ENCODE data around the gene TBCCD1. TPM values are rescaled to one million over a fixed set of nuclear protein-coding genes. Genes with fewer than 3 reads are reported as not detected.

Gene TBCCD1, protein sequence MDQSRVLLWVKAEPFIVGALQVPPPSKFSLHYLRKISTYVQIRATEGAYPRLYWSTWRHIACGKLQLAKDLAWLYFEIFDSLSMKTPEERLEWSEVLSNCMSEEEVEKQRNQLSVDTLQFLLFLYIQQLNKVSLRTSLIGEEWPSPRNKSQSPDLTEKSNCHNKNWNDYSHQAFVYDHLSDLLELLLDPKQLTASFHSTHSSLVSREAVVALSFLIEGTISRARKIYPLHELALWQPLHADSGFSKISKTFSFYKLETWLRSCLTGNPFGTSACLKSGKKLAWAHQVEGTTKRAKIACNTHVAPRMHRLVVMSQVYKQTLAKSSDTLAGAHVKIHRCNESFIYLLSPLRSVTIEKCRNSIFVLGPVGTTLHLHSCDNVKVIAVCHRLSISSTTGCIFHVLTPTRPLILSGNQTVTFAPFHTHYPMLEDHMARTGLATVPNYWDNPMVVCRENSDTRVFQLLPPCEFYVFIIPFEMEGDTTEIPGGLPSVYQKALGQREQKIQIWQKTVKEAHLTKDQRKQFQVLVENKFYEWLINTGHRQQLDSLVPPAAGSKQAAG
- total RNA-seq: 10 to 100 TPM; 10.1 to 14.3 (median 12.3) TPM

DNA sequence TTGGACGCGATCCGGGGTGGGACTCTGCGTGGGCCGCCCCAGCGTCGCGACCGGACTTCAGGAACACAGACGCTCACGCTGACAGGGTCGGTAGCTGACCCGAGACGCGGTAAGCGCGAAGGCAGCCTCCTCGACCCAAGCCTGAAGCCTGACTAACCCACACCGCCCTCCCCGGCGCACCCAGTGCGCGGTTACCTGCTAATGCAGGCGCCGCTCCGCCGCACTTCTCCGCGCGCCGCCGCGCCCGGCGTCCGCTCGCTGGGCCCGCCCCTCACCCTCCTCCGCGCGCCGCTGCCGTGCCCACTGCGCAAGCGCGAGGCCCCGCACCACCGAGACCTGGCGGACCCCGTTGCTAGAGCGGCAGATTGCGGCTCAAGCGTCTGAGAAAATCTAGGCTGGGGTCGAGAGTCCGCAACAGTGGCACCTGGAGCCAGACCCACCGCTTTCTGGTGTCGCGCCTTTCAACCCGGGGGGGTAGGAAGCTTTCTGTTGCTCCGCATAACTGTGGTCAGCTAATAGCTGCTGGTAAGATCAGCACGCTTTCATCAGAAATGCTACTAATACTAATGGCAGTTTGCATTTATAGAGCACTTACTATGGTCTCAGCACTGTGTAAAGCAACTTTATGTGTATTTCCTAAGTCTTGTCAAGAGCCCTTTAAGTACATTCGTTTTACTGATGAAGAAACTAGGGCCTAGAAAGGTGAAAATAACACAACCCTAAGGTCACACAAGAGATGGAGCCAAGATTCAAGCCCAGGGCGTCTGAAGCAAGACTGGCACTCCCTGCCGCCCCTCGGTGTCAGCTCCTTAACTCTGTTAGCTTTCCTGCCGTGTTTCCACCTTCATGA is at the start of gene TBCCD1:
Gene TBCCD1, minus strand, starts transcription at position 268 of the 850 bp plus-strand sequence. CDS start 3,010 bp downstream, outside the sequence.
- TF ChIP-seq, protein P1, sequence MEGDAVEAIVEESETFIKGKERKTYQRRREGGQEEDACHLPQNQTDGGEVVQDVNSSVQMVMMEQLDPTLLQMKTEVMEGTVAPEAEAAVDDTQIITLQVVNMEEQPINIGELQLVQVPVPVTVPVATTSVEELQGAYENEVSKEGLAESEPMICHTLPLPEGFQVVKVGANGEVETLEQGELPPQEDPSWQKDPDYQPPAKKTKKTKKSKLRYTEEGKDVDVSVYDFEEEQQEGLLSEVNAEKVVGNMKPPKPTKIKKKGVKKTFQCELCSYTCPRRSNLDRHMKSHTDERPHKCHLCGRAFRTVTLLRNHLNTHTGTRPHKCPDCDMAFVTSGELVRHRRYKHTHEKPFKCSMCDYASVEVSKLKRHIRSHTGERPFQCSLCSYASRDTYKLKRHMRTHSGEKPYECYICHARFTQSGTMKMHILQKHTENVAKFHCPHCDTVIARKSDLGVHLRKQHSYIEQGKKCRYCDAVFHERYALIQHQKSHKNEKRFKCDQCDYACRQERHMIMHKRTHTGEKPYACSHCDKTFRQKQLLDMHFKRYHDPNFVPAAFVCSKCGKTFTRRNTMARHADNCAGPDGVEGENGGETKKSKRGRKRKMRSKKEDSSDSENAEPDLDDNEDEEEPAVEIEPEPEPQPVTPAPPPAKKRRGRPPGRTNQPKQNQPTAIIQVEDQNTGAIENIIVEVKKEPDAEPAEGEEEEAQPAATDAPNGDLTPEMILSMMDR (IDR thresholded peaks at IDR 0.05; ENCODE audit: low read depth): no peak

DNA sequence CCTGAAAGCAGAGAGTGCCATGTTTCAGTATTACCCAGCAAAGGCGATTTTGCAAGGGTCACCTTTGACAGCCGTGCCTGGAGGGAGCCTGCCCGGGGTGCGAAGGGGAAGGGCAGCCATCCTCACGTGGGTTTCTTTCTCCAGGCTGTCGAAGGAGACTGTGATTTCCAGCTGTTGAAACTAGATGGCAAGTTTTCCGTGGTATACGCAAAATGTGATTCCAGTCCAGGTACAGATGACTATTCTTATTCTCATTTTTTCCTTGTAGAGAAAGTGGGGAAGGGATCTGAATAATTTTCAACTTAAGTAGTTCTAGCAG is 49.1 kb upstream of the TBCCD1 start:
- TF ChIP-seq, protein P1 (IDR thresholded peaks at IDR 0.05; ENCODE audit: low read depth): no peak

DNA sequence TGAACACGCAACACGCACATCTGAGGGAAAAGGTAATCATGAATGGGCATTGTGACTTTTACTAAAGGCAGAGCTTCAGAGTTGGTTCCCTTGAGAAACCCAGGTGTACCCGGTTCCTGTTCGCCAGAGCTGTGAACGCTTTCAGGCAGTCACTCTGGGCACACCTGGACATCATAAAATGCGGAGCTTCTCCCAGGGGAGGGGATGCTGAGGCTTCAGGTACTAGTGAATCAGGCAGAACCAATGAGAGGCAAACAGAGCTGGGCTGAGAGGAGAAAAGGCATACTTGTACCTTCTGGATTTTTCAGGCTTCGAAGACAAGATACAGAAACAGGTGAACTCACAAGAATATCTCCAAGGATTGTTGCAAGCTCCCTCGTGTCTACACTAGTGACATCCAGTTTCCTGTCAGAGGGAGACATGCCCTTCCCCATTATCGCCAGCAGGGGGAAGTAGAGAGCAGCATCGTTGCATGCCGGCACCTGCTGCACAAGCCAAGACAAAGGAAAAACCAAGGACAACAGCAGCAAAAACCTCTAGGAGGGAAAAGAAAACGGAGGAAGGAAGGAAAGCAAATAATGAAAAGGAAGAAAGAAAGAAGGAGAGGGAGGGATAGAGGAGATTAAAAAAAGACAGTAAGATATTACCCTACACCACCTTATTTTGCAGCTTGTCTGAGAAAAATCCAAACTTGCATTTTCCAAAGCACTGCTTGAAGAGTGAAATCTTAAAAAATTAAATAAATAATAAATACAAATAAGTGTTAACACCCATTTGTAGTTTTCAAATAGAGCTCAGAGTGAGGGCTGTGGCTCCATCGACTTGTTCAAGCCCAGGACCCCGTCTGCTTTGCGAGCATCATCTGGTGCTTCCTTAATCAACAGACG is 47.7 kb upstream of the TBCCD1 start:
- TF ChIP-seq, protein P1 (IDR thresholded peaks at IDR 0.05; ENCODE audit: low read depth): no peak

DNA sequence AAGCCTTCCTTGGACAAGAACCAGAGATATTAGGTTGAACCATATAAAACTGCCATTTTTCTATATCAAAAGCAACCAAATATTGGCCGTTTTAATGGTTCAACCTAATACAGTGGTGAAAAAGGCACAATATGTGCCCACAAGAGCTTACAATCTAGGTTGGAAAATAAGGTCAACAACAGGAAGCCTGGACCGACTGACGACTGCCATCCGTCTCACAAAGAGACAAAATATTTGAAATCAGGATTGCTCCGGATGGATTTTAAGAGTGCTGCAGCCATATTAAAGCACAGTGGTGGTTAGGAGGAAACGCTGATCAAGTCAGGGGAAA is 47.1 kb upstream of the TBCCD1 start:
- TF ChIP-seq, protein P1 (IDR thresholded peaks at IDR 0.05; ENCODE audit: low read depth): no peak

DNA sequence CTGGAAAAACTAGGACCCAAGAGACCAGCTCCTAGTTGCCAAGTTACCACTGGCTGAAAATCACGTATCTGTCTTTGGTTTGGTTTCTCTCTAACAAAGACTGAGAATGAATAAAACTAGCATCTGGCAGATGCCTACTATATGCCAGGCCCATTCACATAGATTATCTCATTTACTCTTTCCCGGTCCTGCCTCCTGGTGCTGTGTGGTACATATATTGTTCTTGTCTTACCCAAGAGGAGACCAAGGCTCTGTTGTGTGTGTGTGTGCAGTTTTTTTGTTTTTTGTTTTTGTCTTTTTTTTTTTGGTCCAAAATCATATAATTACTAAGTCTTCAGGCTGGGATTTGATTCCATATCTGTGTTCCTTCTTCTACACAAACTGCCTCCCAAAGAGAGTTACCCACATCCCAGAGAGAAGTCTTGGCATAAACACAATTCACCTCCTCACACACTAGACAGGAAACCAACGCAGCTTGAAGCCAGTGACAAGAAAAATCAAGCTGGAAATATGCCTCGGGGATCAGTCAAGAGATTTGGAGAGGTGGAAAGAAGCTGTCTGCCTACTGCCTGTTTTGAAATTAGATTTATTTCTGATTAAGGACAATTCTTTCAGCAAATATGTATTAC is 46.6 kb upstream of the TBCCD1 start:
- TF ChIP-seq, protein P1 (IDR thresholded peaks at IDR 0.05; ENCODE audit: low read depth): no peak

DNA sequence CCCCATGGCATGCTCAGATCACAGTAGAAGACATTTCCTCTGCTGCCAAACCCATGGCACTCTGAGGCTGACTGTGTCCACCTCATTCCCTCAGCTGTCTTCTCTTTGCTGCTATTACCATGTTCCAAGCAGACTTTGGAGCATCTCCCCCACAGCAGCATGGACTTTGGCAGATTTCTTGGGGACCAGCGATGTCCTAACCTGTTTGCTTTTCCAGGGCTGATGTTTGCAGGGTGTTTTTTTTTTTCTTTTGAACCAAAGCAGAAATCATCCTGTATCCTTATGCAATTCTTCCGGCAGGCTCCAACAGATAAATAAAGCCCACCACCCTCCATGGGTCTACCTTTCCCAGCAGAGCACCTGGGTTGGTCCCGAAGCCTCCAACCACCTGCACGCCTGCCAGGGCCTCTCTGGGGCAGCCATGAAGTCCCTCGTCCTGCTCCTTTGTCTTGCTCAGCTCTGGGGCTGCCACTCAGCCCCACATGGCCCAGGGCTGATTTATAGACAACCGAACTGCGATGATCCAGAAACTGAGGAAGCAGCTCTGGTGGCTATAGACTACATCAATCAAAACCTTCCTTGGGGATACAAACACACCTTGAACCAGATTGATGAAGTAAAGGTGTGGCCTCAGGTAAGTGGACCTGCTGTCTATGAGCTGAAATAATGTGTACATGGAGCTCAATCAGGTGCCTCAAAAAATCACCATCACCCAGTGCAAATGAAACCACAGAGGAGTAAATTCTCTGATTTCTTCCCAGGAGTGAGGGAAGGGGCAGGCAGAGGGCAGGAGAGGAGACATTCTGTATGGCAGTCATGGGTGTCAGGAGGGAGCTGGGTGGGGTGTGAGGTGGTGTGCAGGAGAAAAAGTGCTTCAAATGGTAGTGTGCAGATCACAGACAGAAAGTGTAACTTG is 45.8 kb upstream of the TBCCD1 start, which contains the start of gene AHSG:
Gene AHSG, plus strand, starts transcription at position 340 of the 916 bp plus-strand sequence. Its CDS starts 82 bp downstream, at position 422.
- TF ChIP-seq, protein P1 (IDR thresholded peaks at IDR 0.05; ENCODE audit: low read depth): no peak
